Neural cell (in vitro differentiated cells): Measurements from ENCODE around the gene CD151.

Experiments
- EP300 ChIP-seq: fragments of 450-650 bp; conservative IDR thresholded peaks from 2 replicates; pipeline ENCODE4 v1.6.1; 2014; ENCODE audit warnings: antibody characterized with exemption, mild to moderate bottlenecking, moderate library complexity; ENCODE audit not compliant: poor library complexity, severe bottlenecking
- EZH2 ChIP-seq: fragments of 200-600, 300-800 bp; shearing (Covaris generic), sonication (generic); IDR thresholded peaks from 2 replicates; pipeline ENCODE4 v1.6.1; 2014; ENCODE audit warnings: antibody characterized with exemption, low read length, borderline replicate concordance, mild to moderate bottlenecking; ENCODE audit not compliant: insufficient read depth, poor library complexity, severe bottlenecking
- POLR2AphosphoS5 ChIP-seq: IDR thresholded peaks from 2 replicates; pipeline ENCODE4 v1.6.1; 2012
- SMC3 ChIP-seq: fragments of 450-650 bp; conservative IDR thresholded peaks from 2 replicates; pipeline ENCODE4 v1.6.1; 2014; ENCODE audit warnings: antibody characterized with exemption, mild to moderate bottlenecking, moderate library complexity; ENCODE audit not compliant: poor library complexity
- TAF1 ChIP-seq: IDR thresholded peaks from 2 replicates; pipeline ENCODE4 v1.6.1; 2012; ENCODE audit warnings: low read depth
- TF ChIP-seq, protein P1 (sequence below): fragments of 450-650 bp; IDR thresholded peaks from 2 replicates; pipeline ENCODE4 v1.5.1; 2014; ENCODE audit warnings: antibody characterized with exemption, mild to moderate bottlenecking, moderate library complexity; ENCODE audit not compliant: poor library complexity, severe bottlenecking
- TF ChIP-seq, protein P2 (sequence below): IDR thresholded peaks from 2 replicates; pipeline ENCODE4 v1.6.1; 2012; ENCODE audit warnings: borderline replicate concordance

DNA sequence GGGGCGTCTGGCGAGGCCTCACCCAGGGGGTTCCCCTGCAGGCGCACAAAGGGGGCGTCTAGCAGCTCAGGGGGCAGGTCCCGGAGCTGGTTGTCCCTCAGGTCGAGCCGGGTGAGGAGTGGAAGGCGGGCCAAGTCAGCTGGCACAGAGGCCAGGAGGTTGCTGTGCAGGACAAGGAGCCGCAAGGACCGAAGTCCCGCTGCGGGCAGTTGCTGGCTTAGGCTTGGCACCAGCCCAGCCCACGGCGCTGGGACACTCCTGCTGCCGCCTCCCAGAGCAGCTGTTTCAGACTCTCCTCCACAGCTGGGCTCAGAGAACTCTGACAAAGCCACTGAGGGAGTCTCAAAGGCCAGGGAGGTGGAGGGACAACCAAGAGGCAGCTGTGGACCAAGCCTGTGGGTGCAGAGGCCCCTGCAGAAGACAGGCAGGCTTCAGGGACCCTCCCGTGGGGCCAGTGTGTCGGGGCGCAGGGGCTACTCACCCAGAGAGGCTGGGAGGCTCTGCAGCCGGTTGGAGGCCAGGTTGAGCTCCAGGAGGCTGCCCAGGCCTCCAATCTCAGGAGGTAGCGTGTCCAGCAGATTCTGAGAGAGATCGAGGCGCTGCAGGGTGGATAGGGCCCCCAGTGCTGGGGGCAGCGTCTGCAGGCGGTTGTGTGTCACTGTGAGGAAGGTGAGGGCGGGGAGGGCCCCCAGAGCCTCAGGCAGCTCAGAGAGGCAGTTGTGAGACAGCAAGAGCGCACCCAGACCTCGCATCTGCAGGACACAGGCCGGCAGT, 29.9 kb upstream of the CD151 start:
- TF ChIP-seq, protein P1, sequence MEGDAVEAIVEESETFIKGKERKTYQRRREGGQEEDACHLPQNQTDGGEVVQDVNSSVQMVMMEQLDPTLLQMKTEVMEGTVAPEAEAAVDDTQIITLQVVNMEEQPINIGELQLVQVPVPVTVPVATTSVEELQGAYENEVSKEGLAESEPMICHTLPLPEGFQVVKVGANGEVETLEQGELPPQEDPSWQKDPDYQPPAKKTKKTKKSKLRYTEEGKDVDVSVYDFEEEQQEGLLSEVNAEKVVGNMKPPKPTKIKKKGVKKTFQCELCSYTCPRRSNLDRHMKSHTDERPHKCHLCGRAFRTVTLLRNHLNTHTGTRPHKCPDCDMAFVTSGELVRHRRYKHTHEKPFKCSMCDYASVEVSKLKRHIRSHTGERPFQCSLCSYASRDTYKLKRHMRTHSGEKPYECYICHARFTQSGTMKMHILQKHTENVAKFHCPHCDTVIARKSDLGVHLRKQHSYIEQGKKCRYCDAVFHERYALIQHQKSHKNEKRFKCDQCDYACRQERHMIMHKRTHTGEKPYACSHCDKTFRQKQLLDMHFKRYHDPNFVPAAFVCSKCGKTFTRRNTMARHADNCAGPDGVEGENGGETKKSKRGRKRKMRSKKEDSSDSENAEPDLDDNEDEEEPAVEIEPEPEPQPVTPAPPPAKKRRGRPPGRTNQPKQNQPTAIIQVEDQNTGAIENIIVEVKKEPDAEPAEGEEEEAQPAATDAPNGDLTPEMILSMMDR = no peak
- TF ChIP-seq, protein P2, sequence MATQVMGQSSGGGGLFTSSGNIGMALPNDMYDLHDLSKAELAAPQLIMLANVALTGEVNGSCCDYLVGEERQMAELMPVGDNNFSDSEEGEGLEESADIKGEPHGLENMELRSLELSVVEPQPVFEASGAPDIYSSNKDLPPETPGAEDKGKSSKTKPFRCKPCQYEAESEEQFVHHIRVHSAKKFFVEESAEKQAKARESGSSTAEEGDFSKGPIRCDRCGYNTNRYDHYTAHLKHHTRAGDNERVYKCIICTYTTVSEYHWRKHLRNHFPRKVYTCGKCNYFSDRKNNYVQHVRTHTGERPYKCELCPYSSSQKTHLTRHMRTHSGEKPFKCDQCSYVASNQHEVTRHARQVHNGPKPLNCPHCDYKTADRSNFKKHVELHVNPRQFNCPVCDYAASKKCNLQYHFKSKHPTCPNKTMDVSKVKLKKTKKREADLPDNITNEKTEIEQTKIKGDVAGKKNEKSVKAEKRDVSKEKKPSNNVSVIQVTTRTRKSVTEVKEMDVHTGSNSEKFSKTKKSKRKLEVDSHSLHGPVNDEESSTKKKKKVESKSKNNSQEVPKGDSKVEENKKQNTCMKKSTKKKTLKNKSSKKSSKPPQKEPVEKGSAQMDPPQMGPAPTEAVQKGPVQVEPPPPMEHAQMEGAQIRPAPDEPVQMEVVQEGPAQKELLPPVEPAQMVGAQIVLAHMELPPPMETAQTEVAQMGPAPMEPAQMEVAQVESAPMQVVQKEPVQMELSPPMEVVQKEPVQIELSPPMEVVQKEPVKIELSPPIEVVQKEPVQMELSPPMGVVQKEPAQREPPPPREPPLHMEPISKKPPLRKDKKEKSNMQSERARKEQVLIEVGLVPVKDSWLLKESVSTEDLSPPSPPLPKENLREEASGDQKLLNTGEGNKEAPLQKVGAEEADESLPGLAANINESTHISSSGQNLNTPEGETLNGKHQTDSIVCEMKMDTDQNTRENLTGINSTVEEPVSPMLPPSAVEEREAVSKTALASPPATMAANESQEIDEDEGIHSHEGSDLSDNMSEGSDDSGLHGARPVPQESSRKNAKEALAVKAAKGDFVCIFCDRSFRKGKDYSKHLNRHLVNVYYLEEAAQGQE = no peak
- no peak for TF ChIP-seq EZH2
- no peak for TF ChIP-seq TAF1
- TF ChIP-seq EP300 = no peak
- TF ChIP-seq SMC3 = no peak
- TF ChIP-seq POLR2AphosphoS5 = no peak
